Choroid plexus epithelial cell (primary cell): ENCODE measurements around the gene RHOV.

Source experiments
- DNase-seq: peaks from one replicate; pipeline ENCODE4 v3.0.0-alpha.2; 2010; ENCODE audit warnings: low read depth
- H3K4me3 ChIP-seq: 2 replicates; pipeline ENCODE4 v1.5.1; 2011; ENCODE audit warnings: low read depth, mild to moderate bottlenecking, control low read depth, low read length, moderate library complexity
- CTCF ChIP-seq: conservative IDR thresholded peaks from 2 replicates; pipeline ENCODE4 v1.5.1; 2011; ENCODE audit warnings: low read depth, mild to moderate bottlenecking, control low read depth, inconsistent platforms, low read length, moderate library complexity

RHOV gene

GRCh38 chr15:40873694-40874561, at the start of gene RHOV:
RHOV (minus strand) TSS chr15:40874234; CDS start chr15:40874139, 95 bp downstream.
- peak; percentile 34 for DNase-seq
- TF ChIP-seq CTCF = peak; percentile 33
- H3K4me3 ChIP-seq = peak within 1 kb of the TSS; percentile 52

- no peak for TF ChIP-seq CTCF
- DNase-seq = no peak
- H3K4me3 ChIP-seq = no peak overlapping the region
These were observed 49.5 kb upstream of the RHOV start for GRCh38 chr15:40923551-40923950.

GRCh38 chr15:40922608-40923005, 48.6 kb upstream of the RHOV start:
- no peak for DNase-seq
- no peak for TF ChIP-seq CTCF
- H3K4me3 ChIP-seq = no peak overlapping the region

- no peak for DNase-seq
- TF ChIP-seq CTCF = no peak
- H3K4me3 ChIP-seq = no peak overlapping the region
These were observed 48.0 kb upstream of the RHOV start for GRCh38 chr15:40921949-40922607.

GRCh38 chr15:40918799-40919392, 44.9 kb upstream of the RHOV start:
- no peak for TF ChIP-seq CTCF
- no peak overlapping the region for H3K4me3 ChIP-seq
- no peak for DNase-seq

GRCh38 chr15:40918146-40918798, 44.2 kb upstream of the RHOV start:
- no peak for DNase-seq
- H3K4me3 ChIP-seq = no peak overlapping the region
- TF ChIP-seq CTCF = no peak
